Thyroid gland (tissue), 4 donors: ENCODE results near the gene IMMT. TPM values are rescaled to one million over a fixed set of nuclear protein-coding genes. Genes with fewer than 3 reads are reported as not detected.

Source experiments
- DNase-seq, 2 donors: peaks; one replicate each; pipeline ENCODE4 v3.0.0-alpha.2; 2019
- H3K27ac ChIP-seq, 3 donors: fragments of 200-600 bp; sonication (generic); 1 replicate in 2 of 3; 2 replicates in 1 of 3; pipeline ENCODE4 v1.5.1; 2016 to 2019; ENCODE audit warnings: mild to moderate bottlenecking in 1 of 3, moderate library complexity in 1 of 3
- H3K27me3 ChIP-seq: fragments of 200-600 bp; sonication (generic); one replicate; pipeline ENCODE4 v1.5.1; 2019
- H3K36me3 ChIP-seq, 2 donors: fragments of 200-600 bp; sonication (generic); one replicate each; pipeline ENCODE4 v1.5.1; 2016 to 2019
- H3K4me1 ChIP-seq, 2 donors: fragments of 200-600 bp; sonication (generic); one replicate each; pipeline ENCODE4 v1.5.1; 2017 to 2019
- H3K4me3 ChIP-seq, 3 donors: fragments of 200-600 bp; sonication (generic); replicated peaks in 1 of 3; 1 replicate in 2 of 3; 2 replicates in 1 of 3; pipeline ENCODE4 v1.5.1; 2016; ENCODE audit warnings: mild to moderate bottlenecking in 1 of 3
- H3K9me3 ChIP-seq: fragments of 200-600 bp; sonication (generic); one replicate; pipeline ENCODE4 v1.5.1; 2017
- CTCF ChIP-seq, 6 experiments: fragments of 200-600 bp in 3 of 6; fragments of 450-650 bp in 3 of 6; sonication (generic) in 3 of 6; IDR thresholded peaks; one replicate each; pipeline ENCODE4 v1.5.1; 2016 to 2019; ENCODE audit warnings: antibody characterized with exemption in 6 of 6, mild to moderate bottlenecking in 2 of 6, inconsistent platforms in 1 of 6, moderate library complexity in 1 of 6
- POLR2A ChIP-seq, 2 donors: fragments of 450-650 bp; IDR thresholded peaks; one replicate each; pipeline ENCODE4 v1.6.1; 2017; ENCODE audit warnings: antibody characterized with exemption in 2 of 2, mild to moderate bottlenecking in 2 of 2, moderate library complexity in 1 of 2
- WGBS, 2 donors: methylation state at CpG; one replicate each; pipeline ENCODE4 v1.1.5; 2017; 5-methylcytosine and 5-hydroxymethylcytosine counted together
- intact Hi-C: fragments of 100-400 bp; cut with DNase I; formaldehyde crosslinking; loops from one replicate; pipeline ENCODE4 v1.15.1; 2023
- total RNA-seq, 4 donors: library from RNA; depleted of rRNA; stranded (reverse); fragments of >200 nt; gene quantifications; one replicate each; pipeline ENCODE4 v1.2.3, GENCODE V29; 2016

Gene IMMT
- total RNA-seq, 4 donors from 2014 or later: 54.0 to 88.2 (median 67.1) TPM

GRCh38 chr2:86226070-86226469, 30.8 kb upstream of the IMMT start:
- TF ChIP-seq POLR2A (IDR thresholded peaks at IDR 0.05) (no peak), CTCF (IDR thresholded peaks at IDR 0.05) (no peak)
- WGBS, 2 donors: 80 to 87% methylated on average over 4 of the region's 4 CpGs
- no peaks in the 10 kb centered on the region for H3K27me3 ChIP-seq
- DNase-seq: no peak
- H3K4me3 ChIP-seq: no peak overlapping the region
- H3K9me3 ChIP-seq: no peaks in the 10 kb centered on the region
- no peaks in the 10 kb centered on the region for H3K36me3 ChIP-seq
- H3K27ac ChIP-seq: peak overlapping the region in 1 of 3 donors; percentile 68
- intact Hi-C loops: loop anchor here (10.0 kb wide), 1 partner anchor 139 kb away; no protein-coding TSS in a partner anchor
- H3K4me1 ChIP-seq: peaks cover 0 to 3% of the 10 kb centered on the region in 2 donors

DNA sequence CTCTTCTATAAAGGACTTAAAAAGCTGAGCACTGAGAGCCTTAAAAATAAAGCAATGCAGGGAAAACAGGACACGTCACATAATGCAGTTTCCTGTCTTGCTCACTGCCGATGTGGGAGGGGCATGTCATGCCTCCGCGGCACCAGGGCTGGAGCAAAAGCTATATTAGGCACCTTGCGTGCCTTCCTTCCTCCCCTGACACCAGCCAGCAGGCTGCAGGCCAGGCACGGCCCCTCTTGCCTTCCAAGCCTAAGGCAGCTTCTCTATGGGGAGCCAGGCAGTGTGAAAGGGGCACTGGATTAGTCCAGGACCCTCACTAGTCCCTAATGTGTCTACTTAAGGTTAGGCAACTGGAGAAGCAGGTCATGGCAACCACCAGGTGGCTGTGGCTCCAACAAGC, 30.3 kb upstream of the IMMT start:
- H3K4me1 ChIP-seq: peaks cover 0 to 3% of the 10 kb centered on the region in 2 donors
- WGBS, 2 donors: 44 to 79% methylated on average over 3 to 6 of the region's 6 CpGs
- H3K27ac ChIP-seq: peak overlapping the region; percentile 28 to 68 (median 44)
- no peak overlapping the region for H3K4me3 ChIP-seq
- no peaks in the 10 kb centered on the region for H3K36me3 ChIP-seq
- peak; percentile 13 to 26 for DNase-seq
- no peaks in the 10 kb centered on the region for H3K27me3 ChIP-seq
- peak in 1 of 2 donors; percentile 22 for TF ChIP-seq POLR2A (IDR thresholded peaks at IDR 0.05)
- no peak for TF ChIP-seq CTCF (IDR thresholded peaks at IDR 0.05)
- intact Hi-C loops: loop anchor here (10.0 kb wide), 1 partner anchor 139 kb away; no protein-coding TSS in a partner anchor
- no peaks in the 10 kb centered on the region for H3K9me3 ChIP-seq

DNA sequence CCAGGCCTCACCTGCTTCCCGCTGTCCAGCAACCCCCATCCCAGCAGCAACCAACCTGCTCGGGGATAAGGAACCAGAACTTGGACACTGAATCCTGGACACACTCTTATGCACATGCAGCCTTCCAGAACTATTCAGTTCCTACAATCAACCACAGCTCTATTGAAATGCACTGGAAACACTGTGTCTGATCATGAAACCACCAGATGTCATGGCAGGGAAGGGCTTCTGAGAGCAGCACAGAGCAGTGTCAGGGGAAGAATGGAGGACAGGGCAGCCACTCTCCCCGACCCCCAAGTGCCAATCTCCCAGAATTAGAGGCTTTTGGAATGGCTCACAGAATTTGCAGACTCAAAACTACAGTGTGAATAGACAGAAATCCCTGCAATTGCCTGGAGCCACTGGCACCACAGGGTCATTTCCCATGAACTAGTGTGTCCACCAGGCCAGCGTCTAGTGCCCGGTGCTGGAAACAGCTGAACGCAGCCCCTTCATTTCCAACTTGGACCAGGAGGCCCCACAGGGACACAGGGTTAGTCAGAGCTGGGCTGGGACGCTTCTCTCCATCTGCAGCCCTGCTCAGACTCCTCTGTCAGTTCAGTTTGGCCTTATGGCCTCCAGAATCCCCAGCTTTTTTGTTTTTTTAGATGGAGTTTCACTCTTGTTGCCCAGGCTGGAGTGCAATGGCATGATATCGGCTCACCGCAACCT, 29.5 kb upstream of the IMMT start:
- no peaks in the 10 kb centered on the region for H3K27me3 ChIP-seq
- no peaks in the 10 kb centered on the region for H3K9me3 ChIP-seq
- no peak for TF ChIP-seq CTCF (IDR thresholded peaks at IDR 0.05)
- TF ChIP-seq POLR2A (IDR thresholded peaks at IDR 0.05): no peak
- no peaks in the 10 kb centered on the region for H3K36me3 ChIP-seq
- intact Hi-C loops: loop anchor here (10.0 kb wide), 1 partner anchor 140 kb away; no protein-coding TSS in a partner anchor
- H3K27ac ChIP-seq: peak overlapping the region; percentile 28 to 68 (median 44)
- no peak for DNase-seq
- peaks cover 0 to 3% of the 10 kb centered on the region in 2 donors for H3K4me1 ChIP-seq
- WGBS, 2 donors: 80 to 91% methylated on average over 8 to 9 of the region's 9 CpGs
- no peak overlapping the region for H3K4me3 ChIP-seq

DNA sequence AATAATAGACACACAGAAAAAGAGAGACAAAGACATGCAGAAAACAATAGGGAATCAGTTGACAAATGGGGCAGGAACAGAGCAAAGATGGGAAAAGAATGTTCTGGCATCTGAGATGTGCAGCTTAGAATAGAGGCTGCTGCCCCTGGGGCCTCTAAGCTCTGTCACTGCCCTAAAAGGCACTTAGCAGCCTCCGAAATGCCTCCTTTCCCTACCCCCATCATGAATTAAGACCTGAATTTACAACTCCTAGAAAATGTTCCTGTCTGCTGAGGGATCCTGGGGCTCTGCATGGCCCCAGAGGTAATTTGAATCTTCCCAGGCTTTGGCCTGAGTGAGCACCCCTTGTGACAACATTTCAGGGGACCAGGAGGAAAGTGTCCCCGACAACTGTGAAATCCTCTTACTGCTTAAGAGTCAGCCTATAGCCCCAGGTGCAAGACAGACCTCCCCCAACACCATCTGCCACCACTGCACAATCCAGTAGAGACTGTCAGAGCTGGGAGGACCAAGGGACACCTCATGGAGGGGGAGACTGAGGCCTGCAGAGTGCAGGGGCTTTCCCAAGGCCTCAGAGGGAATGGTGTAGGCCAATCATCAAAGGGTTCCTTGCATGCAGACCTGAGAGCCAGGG, 28.8 kb upstream of the IMMT start:
- WGBS, 2 donors: 85 to 86% methylated on average over 2 of the region's 2 CpGs
- H3K27ac ChIP-seq: peak overlapping the region in 2 of 3 donors; percentile 28 to 68
- H3K4me1 ChIP-seq: peaks cover 0 to 3% of the 10 kb centered on the region in 2 donors

More for the DNA sequence above, 28.8 kb upstream of the IMMT start:
- intact Hi-C loops: loop anchor here (10.0 kb wide), 1 partner anchor 141 kb away; no protein-coding TSS in a partner anchor
- DNase-seq: no peak
- Histone ChIP-seq H3K36me3 (no peaks in the 10 kb centered on the region), H3K4me3 (no peak overlapping the region), H3K9me3 (no peaks in the 10 kb centered on the region), H3K27me3 (no peaks in the 10 kb centered on the region)
- TF ChIP-seq POLR2A (IDR thresholded peaks at IDR 0.05): no peak
- no peak for TF ChIP-seq CTCF (IDR thresholded peaks at IDR 0.05)
